Stimulated activated CD4-positive, alpha-beta T cell treated with anti-CD3 and anti-CD28 coated beads, Interleukin-4, amount 100 ng/mL, for 24 hours (primary cell): Measurements from ENCODE around the gene DNAJA4.
"Not testable (repeated sequence)": the region's sequence is repeated elsewhere in the genome, so short reads cannot be mapped to it uniquely, and the experiment has no call there.

Experiments used
- DNase-seq: peaks from one replicate; pipeline ENCODE4 v3.0.0-alpha.2; 2020

DNAJA4 gene

GRCh38 chr15:78244893-78245292, 19.5 kb upstream of the DNAJA4 start:
- no peak for DNase-seq

- not testable (repeated sequence) for DNase-seq
Observed at GRCh38 chr15:78245392-78245791, 19.0 kb upstream of the DNAJA4 start.

- DNase-seq, result not testable (repeated sequence)
Observed at GRCh38 chr15:78245976-78246620, 18.3 kb upstream of the DNAJA4 start.

- DNase-seq, result no peak
Observed at GRCh38 chr15:78247911-78248310, 16.5 kb upstream of the DNAJA4 start.

- no peak for DNase-seq
Observed at GRCh38 chr15:78249131-78249530, 15.2 kb upstream of the DNAJA4 start.

GRCh38 chr15:78251136-78251535, 13.2 kb upstream of the DNAJA4 start:
- DNase-seq, result no peak

GRCh38 chr15:78255421-78256043, 8.8 kb upstream of the DNAJA4 start:
- no peak for DNase-seq

- no peak for DNase-seq
Observed at GRCh38 chr15:78256044-78256437, 8.3 kb upstream of the DNAJA4 start.

GRCh38 chr15:78257681-78258080, 6.7 kb upstream of the DNAJA4 start:
- no peak for DNase-seq

- no peak for DNase-seq
Observed at GRCh38 chr15:78259232-78259631, 5.1 kb upstream of the DNAJA4 start.

GRCh38 chr15:78260489-78260888, 3.9 kb upstream of the DNAJA4 start:
- no peak for DNase-seq

GRCh38 chr15:78261062-78261461, 3.3 kb upstream of the DNAJA4 start:
- no peak for DNase-seq

- no peak for DNase-seq
Observed at GRCh38 chr15:78263351-78263781, 996 bp upstream of the DNAJA4 start.

- DNase-seq, result no peak
Observed at GRCh38 chr15:78263907-78264303, 457 bp upstream of the DNAJA4 start.

- no peak for DNase-seq
Observed at GRCh38 chr15:78265137-78265460, 737 bp downstream of the DNAJA4 start.

GRCh38 chr15:78265752-78266224, 1.4 kb downstream of the DNAJA4 start:
- DNase-seq, result no peak

- DNase-seq, result no peak
Observed at GRCh38 chr15:78266229-78266628, 1.9 kb downstream of the DNAJA4 start.

- DNase-seq, result no peak
Observed at GRCh38 chr15:78266806-78267205, 2.4 kb downstream of the DNAJA4 start.

- DNase-seq, result no peak
Observed at GRCh38 chr15:78272316-78272715, 8.0 kb downstream of the DNAJA4 start.

- no peak for DNase-seq
Observed at GRCh38 chr15:78272776-78273175, 8.4 kb downstream of the DNAJA4 start.

GRCh38 chr15:78274994-78275393, 10.6 kb downstream of the DNAJA4 start:
- no peak for DNase-seq

GRCh38 chr15:78276064-78276943, 11.9 kb downstream of the DNAJA4 start:
- no peak for DNase-seq

GRCh38 chr15:78280319-78281072, 16.1 kb downstream of the DNAJA4 start:
- no peak for DNase-seq
